ENCODE results near the gene METTL8.
"Not testable (repeated sequence)": the region's sequence is repeated elsewhere in the genome, so short reads cannot be mapped to it uniquely, and the experiment has no call there.

Gene METTL8

GRCh38 chr2:171422710-171423495 lies 10.9 kb downstream of the METTL8 start:
- not testable (repeated sequence) for DNase-seq (ENCODE audit: low spot score)

- DNase-seq (ENCODE audit: low spot score): no peak
Observed at GRCh38 chr2:171420728-171421563, 12.8 kb downstream of the METTL8 start.

- DNase-seq (ENCODE audit: low spot score): no peak
Observed at GRCh38 chr2:171419333-171419732, 14.5 kb downstream of the METTL8 start.

- peak; percentile 84 for DNase-seq (ENCODE audit: low spot score)
Observed at GRCh38 chr2:171416009-171416926, 17.5 kb downstream of the METTL8 start.

- DNase-seq (ENCODE audit: low spot score): not testable (repeated sequence)
Observed at GRCh38 chr2:171414645-171415044, 19.1 kb downstream of the METTL8 start.

GRCh38 chr2:171412571-171413175 lies 21.1 kb downstream of the METTL8 start:
- no peak for DNase-seq (ENCODE audit: low spot score)

GRCh38 chr2:171411791-171412483 lies 21.9 kb downstream of the METTL8 start:
- DNase-seq (ENCODE audit: low spot score): no peak

- DNase-seq (ENCODE audit: low spot score): no peak
Observed at GRCh38 chr2:171411214-171411613, 22.6 kb downstream of the METTL8 start.

GRCh38 chr2:171410624-171411023 lies 23.2 kb downstream of the METTL8 start:
- DNase-seq (ENCODE audit: low spot score): no peak

GRCh38 chr2:171410101-171410500 lies 23.7 kb downstream of the METTL8 start:
- DNase-seq (ENCODE audit: low spot score): no peak

- no peak for DNase-seq (ENCODE audit: low spot score)
Observed at GRCh38 chr2:171409436-171409971, 24.3 kb downstream of the METTL8 start.

GRCh38 chr2:171407676-171408044 lies 26.1 kb downstream of the METTL8 start:
- DNase-seq (ENCODE audit: low spot score): no peak

GRCh38 chr2:171407030-171407675 lies 26.6 kb downstream of the METTL8 start:
- no peak for DNase-seq (ENCODE audit: low spot score)

GRCh38 chr2:171406044-171406443 lies 27.7 kb downstream of the METTL8 start:
- no peak for DNase-seq (ENCODE audit: low spot score)

GRCh38 chr2:171405546-171405945 lies 28.2 kb downstream of the METTL8 start:
- no peak for DNase-seq (ENCODE audit: low spot score)

- DNase-seq (ENCODE audit: low spot score): no peak
Observed at GRCh38 chr2:171404719-171405118, 29.1 kb downstream of the METTL8 start.

- no peak for DNase-seq (ENCODE audit: low spot score)
Observed at GRCh38 chr2:171404261-171404660, 29.5 kb downstream of the METTL8 start.

GRCh38 chr2:171402906-171403580 lies 30.7 kb downstream of the METTL8 start:
- DNase-seq (ENCODE audit: low spot score): peak; percentile 39

GRCh38 chr2:171401947-171402346 lies 31.8 kb downstream of the METTL8 start:
- DNase-seq (ENCODE audit: low spot score): no peak

GRCh38 chr2:171400395-171400794 lies 33.4 kb downstream of the METTL8 start:
- DNase-seq (ENCODE audit: low spot score): no peak

All from activated CD4-positive, alpha-beta T cell treated with anti-CD3 and anti-CD28 coated beads, Interleukin-2, Interleukin-4, amounts not matched to agents 100 ng/mL and 50 ng/mL, durations not matched to agents 16 hours and 8 hours (primary cell).